NCI-H526 treated with DMSO at 0.1 percent for 48 hours (cell line): ENCODE data around the gene LRRC72.
"Not testable (repeated sequence)": the region's sequence is repeated elsewhere in the genome, so short reads cannot be mapped to it uniquely, and the experiment has no call there.

Experiments used
- DNase-seq: peaks from one replicate; lab custom pipeline; 2025; lab: John Stamatoyannopoulos, UW

The LRRC72 gene

DNA sequence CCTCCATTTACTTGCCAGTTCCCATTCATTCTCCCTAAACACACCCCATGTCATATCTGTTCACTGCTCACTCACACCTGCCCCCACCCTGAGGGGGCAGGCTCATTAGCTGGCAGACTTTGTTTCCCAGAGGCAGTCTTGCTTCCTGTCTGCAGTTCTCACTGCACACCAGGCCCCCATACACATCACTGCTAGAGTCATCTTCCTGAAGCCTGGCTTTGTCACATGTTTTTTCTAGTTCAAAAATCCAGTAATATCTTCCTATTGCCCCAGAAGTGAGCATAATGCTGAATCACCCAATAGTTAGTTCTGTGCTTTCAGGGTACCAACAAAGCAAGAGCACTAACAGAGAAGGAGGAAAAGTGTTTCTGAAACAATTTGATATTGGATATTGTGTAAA is 1.9 kb downstream of the LRRC72 start:
- DNase-seq: no peak

DNA sequence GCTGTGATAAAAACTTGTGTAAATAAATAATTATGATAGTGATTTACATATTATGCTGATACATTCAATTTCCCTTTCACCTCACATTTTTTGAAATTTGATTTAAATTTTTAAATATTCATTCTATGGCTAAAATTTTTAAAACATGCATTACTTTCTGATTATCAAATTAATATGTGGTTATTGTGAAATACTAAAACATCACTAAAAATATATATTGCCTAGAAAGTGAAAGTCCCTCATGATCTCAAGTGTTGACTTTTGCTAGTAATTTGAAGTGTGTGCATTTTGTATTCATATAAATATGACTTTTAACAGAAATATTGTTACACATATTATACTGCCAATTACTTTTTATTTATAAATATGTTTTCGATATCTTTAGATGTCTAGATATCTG is 3.1 kb downstream of the LRRC72 start:
- DNase-seq: no peak

DNA sequence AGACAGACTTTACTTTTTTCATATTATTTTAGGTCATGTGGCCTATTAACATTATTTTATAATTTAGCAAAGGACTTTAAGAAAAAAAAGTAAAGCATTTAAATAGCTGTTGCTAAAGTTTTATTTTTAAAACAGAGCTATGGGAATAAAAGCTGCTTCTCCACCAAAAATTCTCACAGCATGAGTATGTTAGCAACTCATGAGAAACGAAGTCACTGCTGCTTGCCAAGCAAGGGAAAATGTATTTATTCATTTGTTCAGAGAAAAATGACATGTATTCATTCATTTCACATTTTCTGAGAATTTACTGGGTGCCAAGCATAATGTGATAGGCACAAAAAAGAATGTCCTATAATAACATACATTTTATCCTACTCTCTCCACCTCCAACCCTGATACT is 5.1 kb downstream of the LRRC72 start:
- DNase-seq: no peak

DNA sequence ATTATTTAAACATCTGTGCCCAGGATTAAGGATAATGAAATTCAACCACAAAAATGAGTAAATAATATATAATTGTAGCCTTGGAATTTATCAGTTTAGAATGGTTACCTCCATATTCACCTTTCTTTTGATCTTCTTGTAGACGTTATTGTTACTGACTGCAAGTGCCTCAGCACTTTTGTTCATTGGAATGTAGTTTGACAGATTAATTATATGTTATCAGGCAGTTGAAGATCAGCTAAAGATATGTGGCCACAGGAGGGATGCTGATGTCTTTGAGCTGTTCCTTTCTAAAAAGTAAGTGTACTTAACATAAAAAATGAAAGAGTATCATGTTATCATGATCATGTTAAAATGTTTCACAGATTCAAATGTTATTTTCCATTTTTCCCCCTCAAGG is 5.6 kb downstream of the LRRC72 start:
- DNase-seq: no peak

DNA sequence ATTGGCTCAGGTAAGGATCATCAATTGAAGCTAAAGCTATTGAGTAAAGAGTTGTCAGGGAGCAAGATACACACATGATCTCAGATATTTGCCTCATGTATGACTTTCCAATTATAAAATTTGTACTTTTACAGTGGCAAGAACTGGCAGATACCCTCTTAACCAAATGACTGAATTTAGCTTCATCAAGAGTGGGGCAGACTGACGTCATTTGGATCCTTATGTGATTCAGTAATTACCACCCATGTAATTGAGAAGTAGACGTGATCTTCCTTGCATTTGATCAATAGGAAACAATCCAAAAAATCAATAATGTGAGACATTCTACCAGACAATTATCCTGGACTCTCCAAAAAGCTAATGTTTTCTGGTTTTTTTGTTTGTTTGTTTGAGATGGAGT is 8.9 kb downstream of the LRRC72 start:
- DNase-seq: no peak

DNA sequence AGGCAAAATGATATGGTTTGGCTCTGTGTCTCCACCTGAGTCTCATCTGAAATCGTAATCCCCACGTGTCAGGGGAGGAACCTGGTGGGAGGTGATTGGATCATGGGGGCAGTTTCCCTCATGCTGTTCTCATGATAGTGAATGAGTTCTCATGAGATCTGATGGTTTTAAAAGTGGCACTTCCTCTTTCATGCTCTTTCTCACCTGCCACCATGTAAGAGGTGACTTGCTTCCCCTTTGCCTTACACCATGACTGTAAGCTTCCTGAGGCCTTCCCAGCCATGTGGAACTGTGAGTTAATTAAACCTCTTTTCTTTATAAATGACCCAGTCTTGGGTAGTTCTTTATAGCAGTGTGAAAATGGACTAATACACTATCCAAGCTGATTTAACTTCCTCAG is 13.9 kb downstream of the LRRC72 start:
- not testable (repeated sequence) for DNase-seq

DNA sequence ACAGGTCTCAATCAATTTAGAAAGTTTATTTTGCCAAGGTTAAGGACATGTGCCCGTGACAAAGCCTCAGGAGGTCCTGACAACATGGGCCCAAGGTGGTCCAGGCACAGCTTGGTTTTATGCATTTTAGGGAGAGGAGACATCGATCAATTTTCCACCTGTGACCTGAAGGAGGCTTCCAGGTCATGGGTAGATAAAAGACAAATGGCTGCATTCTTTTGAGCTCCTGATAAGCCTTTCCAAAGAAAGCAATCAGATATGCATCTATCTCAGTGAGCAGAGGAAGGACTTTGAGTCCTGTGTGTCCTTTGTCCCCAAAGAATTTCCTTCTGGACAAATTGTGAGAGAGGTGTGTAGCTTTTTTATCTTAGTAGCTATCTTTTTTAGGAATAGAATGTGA is 15.8 kb downstream of the LRRC72 start:
- DNase-seq: no peak

DNA sequence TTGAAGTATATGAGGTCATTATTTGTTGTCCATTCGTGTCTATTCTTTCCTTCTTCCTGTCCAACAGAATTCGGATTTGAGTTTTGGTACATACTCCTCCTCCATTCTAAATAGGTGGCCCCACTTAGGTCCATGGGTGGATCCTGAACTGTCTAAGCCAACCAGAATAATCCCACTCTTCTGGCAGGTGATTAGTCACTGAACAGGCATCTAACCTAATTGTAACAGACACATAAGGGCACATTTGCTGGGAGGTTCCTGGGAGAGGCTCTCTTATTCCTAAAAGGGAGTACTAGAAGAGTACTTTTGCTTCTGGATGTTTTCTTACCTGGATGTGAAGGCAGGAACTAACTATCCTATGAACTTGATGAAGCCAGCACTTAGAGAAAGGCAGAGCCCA is 16.8 kb downstream of the LRRC72 start:
- DNase-seq: no peak

DNA sequence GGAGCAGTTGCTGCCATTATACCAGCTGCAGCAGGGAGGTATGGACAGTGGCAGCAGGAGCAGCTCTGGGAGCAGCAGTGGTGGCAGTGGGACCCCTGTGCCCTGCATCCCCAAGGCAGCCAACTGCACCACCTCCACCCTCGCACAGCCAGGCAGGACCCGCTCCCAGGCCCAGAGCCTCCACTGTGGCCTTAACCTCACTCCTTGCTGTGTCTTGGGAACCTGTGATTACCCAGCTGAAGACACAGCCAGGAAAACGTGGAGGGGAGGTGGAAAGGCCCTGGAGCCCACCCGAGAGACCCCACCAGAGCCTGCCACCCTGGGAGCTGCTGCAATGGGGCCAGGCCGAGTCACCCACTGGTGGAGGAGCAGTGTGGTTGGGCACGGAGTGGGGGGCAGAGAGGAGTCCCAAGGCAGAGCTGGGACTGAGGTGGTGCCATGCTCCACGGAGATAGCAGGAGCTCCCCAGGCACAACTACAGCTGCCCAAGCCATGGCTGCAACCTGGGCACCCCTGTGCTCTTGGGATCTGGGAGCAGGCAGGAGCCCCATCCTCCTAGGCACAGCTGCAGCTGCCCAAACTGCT is 20.4 kb downstream of the LRRC72 start:
- DNase-seq: no peak

DNA sequence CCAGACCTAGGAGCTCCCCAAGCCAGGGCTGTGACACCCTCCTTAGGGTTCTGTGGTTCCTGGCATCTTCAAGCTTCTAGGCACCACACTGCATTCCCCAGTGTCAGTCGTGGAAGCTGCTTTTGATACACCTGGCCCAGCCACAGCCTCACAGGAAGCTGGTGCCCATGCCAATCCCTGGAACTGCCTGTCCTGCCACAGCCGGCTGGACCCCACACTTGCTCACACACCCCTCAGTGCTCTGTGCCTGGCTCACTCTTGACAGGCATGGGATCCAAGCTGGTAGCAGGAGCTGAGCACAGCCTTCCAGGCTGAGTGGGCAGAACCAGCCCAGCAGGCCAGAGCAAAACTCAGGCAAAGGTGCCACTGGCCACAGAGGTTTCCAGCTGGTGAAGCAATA is 21.8 kb downstream of the LRRC72 start:
- DNase-seq: no peak

DNA sequence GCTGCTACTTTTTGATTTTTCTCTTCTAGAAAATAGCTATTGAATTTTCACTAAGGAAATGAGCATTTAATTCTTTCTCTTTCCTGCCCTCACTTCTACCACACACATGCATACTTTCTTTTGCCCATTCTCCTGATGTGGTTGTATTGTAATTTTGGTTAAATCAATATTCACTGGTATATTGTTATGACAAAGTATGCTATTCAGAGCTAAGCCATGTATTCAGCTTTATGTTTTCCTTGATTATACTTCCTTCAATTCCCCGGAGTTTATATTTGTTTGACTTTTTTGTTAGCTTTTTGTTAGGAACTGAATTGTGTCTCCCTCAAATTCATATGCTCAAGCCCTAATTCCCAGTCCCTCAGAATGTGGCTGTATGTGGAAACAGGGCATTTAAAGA is 24.0 kb downstream of the LRRC72 start:
- DNase-seq: no peak

DNA sequence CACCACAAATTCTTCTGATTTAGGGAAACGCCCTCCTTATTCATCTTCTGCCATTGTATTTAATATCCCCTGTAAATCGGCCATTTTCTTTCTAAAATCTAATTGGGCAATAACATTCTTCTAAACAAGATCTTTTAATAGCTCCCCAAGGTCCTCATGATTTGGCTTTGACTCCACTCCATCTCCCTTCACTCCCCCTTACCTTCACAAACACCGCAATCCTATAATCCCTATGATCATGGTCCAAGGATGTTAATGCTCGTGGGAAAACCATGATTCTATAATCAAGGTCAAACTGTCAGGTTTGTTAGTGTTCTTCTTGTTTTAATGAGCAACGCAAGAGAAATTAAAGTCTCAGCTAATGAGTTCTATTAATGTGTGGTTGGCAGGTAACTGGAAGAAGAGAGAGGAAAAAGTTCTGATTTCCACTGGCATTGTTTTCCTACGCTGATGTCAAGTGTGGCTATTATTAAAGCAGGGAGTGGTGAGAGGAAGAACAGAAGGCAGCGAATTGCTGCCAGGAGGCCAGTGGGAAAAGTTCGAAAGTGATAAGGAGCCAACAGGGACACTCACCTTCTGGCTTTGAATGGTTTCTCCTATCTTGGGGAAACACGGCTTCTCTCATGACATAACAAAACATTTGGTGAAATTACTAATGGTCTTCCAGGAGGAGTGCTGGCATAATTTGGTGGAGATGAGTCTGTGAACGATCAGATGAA is 28.1 kb downstream of the LRRC72 start:
- DNase-seq: no peak

DNA sequence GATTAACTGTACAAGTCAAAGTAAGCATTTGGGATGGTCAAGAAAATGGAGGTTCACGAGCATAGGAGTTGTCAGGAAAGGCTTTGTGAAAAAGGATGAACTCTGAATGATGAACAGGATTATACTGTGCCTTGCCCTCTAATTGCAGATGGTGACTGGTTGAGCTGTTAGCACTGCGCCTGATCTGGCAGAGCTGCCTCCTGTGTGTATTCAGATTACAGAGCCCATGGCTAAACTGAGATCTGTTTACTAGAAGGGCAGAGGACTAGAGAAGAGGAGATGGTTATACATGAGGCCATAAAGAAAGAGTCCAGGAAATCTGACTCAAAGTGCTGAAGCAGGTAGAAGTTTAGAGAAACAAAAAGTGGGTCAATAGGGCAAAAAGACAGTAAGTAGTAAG is 29.7 kb downstream of the LRRC72 start:
- DNase-seq: no peak

DNA sequence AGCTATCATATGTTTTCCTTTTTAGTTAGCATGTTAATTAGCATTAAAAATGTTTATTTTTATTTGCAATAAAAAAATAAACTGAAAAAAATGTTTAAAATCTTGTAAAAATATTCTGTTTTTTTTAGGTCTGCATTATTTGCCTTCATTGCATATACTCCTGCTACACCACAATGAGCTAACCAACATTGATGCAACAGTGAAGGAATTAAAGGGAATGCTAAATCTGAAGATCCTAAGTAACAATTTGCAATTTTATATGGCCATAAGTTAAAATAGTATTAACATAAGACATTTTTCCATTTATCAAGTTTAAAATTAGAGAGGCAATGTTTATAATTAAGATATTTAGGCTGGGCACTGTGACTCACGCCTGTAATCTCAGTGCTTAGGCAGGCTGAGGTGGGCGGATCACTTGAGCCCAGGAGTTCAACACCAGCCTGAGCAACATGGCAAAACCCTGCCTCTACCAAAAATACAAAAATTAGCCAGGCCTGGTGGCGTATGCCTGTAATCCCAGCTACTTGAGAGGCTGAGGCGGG is 32.2 kb downstream of the LRRC72 start:
- DNase-seq: no peak

DNA sequence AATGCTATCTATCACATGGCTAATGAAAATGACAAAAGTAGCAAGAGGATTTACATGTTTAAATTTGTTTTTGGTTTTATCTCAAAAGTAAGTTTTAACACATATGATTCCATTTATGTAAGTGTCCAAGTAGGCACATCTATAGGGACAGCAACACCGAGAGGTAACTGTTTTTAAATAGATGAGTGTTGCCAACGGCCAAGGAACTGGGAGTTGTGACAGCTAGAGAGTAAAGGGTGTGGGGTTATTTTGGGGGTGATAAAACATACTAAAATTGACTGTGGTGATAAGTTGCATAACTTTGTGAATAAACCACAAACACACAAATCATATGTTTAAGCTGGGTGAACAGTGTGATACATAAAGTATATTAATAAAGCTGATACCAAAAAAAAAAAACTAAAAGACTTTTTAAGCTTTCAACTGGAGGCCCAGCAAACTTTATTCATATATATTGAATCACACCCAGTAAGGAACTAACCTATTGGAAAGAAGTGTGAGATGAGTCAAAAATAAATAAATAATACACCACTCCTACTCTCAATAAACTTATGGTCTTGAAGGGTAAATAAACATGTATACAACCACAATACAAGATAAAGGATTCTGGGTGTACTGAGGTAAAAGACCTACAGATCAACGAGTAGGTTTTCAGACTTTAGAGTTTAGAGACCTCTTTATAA is 33.0 kb downstream of the LRRC72 start:
- no peak for DNase-seq

DNA sequence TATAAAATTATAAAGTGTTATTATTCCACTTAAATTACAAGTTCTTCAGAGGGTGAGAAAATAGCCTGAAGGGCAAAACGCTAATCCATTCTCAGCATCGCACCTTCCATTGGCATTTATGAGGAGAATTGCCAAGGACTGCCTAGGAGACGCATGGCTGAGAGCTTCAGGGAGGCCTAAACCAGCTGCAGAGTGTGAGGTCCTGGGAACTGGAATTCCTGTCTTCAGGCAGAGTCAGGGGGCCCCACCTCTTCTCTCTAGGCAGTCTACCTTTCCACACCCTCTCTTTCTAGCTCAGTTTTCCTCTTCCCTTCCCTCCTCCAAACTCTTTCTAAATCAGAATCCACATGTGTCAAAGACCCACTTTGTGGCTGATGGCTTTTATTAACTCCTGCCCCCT is 35.3 kb downstream of the LRRC72 start:
- DNase-seq: no peak

DNA sequence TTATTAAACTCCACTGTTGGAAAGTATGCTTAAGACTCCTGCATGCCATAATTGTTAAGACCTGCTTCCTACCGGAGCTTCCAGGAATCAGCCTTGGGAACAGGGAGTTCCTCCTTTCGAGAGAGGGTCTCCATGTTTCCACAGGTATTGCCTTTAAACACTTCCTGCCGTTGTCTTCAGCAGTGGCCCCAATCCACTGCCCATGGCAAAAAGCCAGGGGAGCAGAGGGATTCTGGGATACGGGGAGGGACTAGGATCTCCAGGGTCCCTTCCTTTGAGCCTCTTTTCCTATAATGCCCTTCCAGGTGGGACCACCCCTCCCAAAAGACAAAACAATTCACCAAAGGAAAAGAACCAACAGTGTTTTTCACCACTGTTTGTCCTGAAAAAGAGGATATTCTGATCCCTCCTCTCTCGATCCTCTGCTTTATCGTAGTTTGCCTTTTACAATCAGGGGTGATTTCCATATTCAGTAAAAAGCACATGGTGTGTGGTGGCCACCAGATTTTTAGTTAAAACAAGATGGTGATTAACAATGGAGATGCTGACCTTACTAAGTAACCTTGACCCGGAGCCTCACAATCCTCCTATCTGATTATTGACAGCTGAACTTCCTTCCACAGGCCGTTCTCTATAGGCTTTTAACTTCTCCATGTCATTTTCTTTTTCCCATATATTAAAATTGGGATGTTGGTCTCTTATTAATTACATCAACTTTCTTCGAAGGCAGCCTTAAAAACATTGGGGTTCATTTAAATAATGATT is 36.0 kb downstream of the LRRC72 start:
- DNase-seq: no peak

DNA sequence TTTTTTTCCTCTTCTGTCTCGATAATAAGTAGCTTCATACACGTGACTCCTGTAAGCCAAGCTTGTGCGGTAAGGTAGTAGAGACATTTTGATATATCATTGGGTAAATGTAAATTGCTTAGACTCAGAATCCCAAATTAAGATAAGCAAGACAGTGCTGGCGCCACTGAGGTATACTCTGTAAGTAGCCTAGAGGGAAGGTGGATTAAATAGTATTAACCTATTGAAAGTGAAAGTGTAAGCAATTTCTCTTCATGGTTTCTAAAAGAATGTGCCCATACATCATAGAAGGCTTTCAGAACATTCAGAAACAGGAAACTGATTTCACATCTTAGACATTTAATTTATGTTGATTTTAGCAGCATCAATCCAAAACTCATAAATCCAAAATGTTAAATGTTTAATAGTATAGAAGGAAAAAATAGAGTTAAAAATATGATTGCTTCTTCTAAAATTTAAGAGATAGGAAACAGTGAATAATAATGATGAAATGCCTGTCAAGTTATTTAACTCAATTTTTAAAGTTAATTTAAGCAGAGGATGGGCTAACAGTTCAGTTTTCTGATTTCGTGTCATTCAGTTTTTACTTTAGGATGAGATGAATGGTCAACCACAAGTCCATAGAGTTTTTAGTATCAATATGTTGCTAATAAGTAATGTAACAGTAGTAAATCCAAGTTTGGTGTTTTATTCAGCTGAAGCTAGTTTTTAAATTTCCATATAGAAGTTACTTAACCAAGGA is 36.8 kb downstream of the LRRC72 start:
- no peak for DNase-seq

DNA sequence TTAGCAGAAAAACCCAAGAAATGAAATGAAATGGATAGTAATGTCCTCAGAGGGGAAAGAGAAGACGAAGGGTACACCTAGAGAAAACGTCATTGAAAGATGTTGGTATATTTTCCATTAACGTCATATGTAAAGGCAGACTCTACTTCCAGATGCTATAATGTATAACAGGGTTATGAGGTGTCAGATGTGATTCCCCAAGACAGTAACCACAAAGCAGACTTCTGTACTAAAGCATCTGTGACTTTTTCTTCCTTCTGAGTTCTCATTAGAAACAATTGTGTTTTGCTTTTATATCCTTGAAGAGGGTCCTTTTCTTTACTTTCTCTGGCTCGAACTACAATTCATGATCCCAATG is 37.4 kb downstream of the LRRC72 start:
- DNase-seq: no peak

DNA sequence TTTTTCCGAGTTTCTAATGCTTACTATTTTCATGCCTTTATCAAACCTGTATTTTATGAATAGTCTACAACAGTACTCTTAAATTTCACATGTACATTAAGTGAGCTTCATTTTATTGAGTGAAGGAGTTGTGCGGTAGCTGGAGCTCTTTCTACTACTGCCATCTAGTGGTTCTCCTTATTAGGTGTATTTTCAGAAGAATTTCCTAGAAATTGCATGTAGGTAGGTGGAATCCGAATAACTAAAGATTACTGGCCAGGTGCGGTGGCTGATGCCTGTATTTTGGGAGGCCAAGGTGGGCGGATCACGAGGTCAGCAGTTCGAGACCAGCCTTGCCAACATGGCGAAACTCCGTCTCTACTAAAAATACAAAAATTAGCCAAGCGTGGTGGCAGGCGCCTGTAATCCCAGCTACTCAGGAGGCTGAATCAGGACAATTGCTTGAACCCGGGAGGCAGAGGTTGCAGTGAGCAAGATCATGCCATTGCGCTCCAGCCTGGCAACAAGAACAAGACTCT is 38.3 kb downstream of the LRRC72 start:
- DNase-seq: peak; percentile 72

DNA sequence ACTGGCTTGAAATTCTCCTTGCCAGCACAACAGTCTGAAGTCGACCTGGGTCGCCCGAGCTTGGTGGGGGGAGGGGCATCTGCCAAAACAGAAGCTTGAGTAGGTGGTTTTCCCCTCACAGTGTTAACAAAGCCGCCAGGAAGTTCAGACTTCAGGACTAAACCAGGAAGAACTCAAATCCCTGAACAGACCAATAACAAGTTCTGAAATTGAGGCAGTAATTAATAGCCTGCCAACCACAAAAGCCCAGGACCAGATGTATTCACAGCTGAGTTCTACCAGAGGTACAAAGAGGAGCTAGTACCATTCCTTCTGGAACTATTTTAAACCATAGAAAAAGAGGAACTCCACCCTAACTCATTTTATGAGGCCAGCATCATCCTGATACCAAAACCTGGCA is 45.3 kb downstream of the LRRC72 start:
- DNase-seq: no peak

DNA sequence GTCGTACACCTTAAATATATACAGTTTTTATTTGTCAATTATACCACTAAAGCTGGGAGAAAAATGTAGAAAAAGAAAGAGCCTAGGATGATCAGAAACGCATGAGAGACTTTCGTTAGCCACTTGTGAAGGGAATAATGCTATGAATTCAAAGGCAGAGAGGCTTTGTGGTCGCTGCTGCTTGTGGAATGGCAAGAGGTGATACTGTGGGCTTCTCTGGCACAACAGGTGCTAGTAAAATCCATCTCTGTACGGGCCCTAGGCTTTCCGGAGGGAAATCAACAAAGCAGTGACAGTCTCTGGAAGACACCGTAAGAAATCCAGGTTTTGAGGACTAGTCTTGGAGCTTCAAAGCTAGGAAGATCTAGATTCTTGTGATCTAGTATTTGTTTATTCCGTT is 52.6 kb downstream of the LRRC72 start:
- DNase-seq: no peak
